Activated CD8-positive, alpha-beta memory T cell treated with anti-CD3 and anti-CD28 coated beads for 4 hours (primary cell): ENCODE data around the gene IFT122.

Experiments used
- DNase-seq, 2 donors: peaks; one replicate each; pipeline ENCODE4 v3.0.0-alpha.2; 2020; ENCODE audit warnings: low read depth in 2 of 2

IFT122 gene

DNA sequence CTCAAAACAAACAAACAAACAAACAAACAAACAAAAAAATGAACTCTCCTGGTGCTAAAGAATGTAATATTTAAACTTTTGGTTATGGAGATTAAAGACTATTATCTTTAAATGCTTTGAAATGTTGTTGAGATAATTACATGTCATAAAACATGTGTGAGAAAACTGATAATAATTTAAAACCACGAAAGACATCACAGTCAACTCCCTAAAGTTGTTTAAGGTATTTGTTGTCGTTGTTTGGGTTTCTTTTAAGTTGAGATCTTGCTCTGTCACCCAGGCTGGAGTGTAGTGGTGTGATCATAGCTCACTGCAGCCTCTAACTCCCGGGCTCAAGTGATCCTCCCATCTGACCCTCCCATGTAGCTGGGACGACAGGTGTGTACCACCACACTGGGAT is 23.6 kb upstream of the IFT122 start:
- no peak for DNase-seq

DNA sequence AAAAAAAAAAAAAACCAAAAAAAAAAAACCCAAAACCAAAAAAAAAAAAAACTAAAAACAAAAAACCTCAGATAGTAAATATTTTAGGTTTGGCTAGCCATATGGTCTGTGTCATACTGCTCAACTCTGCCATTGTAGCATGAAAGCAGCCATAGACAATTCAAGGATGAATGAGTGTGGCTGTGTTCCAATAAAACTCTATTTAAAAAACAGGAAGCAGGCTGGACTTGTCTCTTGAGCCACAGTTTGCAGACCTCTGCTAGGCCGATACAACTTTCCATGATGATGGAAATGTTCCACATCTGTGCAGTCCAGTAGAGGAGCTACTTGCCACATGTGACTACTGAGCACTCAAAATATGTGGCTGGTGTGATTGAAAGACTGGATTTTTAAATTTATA is 22.7 kb upstream of the IFT122 start:
- no peak for DNase-seq

DNA sequence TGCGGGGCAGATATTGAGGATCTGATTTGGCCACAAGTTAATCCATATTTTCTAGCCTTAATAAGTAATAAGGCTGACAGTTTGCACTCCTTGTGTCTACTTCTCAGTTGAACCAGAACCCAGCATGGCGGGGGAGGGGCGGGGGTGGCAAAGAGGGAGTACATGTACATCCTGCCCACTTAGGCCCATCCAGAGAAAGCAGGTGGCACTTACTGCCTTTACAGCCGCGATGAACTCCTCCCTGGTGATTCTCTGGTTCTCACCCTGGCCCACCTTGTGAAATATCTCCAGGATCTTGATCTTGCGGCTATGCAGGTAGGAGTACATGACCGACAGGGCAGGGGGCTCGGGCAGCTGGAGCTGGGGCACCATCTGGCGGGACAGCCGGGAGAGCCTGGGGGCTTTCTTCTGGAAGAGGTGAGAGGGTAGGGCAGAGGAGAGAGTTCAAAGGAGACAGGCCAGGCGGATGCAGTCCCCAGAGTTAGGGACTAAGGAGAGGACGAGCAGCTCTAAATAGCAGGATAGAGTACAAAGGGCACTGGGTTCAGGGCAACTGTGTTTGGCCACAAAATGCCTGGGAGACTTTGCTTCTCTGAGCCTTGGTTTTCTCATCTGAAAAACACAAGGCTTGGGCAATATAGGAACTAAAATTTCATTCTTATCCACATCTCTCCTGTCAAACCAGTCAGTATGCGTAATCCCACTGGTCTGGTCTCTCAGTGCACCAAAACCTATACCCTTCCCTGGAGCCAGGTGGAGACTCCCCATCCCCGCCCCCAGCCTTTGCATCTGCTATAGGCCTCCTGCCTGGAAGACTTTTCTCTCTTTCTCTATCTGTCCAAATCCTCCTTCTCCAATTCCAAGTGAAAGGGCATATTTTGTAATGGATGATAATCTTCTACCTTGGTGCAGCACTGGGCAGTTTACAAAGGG is 21.7 kb upstream of the IFT122 start:
- no peak for DNase-seq

DNA sequence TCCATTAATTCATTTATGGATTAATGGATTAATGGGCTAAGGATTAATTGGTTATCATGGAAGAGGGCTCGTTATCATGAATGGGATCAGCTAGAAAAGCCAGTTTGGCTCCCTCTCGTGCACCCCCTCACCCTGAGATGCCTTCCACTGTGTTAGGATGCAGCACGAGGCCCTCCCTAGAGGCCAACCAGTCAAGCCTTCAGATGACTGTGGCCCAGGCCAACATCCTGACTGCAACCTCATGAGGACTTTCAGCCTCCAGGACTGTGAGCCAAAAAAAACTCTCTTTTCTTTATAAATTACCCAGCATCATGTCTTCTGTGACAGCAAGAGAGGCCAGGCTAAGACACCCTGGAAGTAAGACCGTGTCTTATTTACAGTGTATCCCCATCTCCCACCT is 20.5 kb upstream of the IFT122 start:
- DNase-seq = no peak

DNA sequence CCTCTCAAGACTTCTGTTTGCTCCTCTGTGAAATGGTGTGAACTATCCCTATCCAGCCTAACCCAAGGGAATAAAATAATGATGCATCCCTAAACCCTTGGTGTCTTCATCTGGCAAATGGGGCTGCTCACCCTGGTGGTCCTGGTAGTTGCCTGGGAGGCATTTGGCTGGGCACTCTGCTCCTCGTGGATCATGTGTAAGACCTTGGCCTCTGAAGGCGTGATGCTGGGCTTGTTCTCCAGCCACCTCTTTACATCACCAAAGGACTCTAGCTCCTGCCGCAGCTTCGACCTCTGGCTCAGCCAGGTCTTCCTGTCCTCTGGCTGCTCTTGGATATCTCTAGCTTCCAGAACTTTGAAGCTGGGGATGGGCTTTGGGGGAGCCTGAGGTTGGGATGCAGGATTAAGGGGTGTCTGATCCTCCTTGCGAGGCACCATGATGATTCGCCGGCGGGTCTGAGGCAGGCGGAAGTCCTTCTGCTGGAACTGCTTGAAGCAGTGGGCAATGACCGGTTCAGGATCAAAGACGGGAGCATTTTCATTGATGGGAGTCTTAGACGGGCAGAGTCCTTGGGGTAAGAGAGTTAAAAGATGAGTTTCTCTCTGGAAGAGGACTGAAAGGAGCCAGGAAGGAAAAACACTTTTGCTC is 18.7 kb upstream of the IFT122 start:
- DNase-seq = no peak

DNA sequence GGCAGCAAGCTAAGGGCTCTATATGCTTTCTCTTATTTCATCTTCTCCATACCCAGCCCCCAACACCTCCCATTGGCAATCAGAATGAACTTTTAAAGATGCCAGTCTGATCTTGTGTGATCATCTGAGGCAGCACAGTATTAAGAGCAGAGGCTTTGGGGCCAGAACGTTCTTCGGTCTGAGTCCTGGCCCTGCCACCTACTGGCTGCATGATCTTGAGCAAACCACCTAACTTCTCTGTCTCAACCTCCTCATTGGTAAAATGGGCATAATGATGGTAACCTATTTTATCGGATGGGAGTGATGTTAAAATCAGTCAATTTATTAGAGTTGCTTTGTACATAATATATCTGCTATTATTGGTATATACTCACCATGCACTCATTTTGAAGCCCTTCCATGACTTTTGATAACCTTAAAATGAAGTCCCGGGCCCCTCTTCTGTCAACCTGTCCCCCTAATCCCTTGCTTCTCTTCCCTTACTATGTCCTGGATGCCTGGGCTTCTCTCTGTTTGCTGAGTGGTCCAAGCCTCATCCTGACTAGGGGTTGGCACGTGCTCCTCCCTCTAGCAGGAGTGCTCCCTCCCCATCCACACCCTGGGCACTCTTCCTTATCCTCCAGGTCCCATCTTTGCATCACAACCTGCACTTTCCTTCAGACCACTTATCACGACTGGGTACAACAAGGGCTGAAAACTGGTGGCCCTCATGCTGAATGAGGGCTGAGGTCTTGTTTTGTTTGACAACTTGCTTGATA is 17.9 kb upstream of the IFT122 start:
- no peak for DNase-seq

DNA sequence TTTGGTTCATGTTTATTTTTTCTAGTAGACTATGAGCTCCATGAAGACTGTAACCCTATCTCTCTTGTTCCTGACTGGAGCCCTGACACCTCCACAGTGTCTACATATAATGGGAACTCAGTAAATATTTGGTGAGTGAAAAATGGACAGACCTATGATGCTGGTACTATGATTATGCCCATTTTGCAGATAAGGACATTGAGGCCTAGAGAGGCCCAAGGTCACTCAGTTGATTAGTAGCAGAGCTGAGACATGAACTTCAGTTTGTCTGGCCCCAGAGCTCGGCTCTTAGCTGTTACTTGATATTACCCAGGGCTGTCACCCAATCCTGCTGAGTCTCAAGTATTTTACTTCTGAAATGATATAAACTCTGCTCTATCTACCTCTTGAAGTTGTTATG is 17.1 kb upstream of the IFT122 start:
- no peak for DNase-seq

DNA sequence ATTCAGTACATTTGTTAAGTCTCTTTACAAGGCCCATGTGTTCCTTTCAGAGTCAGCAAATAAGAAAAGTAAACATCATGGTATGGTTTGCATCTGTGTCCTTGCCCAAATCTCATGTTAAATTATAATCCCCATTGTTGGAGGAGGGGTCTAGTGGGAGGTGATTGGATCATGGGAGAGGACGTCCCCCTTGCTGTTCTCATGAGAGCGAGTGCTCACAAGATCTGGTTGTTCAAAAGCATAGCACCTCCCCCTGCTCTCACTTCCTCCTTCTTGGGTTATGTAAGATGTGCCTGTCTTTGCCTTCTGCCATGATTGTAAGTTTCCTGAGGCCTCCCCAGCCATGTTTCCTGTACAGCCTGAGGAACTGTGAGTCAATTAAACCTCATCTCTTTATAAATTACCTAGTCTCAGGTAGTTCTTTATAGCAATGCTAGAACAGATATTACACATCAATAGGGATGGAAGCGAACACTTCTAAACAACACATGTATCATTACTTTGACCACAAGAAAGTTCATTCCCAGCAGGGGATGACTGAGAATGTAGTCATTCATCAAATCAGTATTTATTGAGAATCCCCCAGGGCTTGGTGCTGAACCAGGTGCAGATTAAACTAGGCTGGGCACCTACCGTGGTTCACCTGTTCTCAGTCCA is 15.7 kb upstream of the IFT122 start:
- DNase-seq = no peak

DNA sequence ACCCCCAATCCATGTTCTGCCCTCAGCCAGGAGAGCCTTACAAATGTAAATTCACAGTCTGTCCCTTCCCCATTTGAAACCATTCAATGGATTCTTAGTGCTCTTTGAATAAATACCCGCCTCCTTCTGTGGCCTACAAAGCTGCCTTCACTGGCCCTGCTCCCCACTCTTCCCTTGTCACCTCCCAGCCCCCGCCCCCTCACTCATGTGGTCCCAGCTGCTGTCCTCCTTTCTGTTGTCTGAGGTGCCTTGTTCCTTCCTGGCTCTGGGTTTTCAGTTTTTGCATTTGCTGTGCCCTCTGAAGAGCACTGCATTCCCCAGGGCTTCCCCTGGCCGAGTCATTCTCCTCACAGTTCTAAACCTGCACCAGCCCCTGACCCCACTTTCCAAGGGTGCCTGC is 14.8 kb upstream of the IFT122 start:
- no peak for DNase-seq

DNA sequence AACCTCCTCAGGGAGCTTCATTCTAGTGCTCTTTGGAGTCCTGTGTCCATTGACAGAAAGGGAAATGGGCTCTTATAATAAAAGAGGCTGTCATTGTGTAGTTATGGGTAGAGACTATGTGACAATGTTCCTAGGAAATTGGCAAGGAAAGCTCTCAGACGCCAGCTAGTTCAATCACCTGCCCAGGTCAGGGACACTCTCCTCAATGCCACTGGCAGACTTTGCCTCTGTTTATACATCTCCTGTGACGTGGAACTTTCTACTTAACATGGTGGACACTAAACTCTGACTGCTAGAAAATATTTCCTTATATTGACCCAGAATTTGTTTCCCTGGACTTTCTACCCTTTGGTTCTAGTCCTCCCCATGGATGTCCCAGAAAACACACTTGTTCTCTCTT is 14.4 kb upstream of the IFT122 start:
- DNase-seq = no peak

DNA sequence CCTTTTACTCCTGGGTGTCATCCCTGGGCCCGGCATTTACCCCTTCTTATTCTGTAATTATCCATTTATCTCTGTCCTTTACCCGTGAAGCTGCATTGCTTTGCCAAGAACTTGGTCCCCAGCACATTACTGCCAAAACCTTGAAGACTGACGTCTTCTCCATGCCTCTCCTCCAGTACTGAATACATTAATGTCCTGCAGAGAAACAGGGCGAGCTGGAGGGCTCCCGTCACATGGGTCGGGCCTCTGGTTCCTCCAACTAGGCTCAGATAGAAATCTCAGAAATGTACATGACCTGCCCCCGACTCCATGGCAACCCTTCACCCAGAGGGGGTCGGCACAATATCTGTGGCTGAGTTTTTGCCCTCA is 12.0 kb upstream of the IFT122 start:
- no peak for DNase-seq

DNA sequence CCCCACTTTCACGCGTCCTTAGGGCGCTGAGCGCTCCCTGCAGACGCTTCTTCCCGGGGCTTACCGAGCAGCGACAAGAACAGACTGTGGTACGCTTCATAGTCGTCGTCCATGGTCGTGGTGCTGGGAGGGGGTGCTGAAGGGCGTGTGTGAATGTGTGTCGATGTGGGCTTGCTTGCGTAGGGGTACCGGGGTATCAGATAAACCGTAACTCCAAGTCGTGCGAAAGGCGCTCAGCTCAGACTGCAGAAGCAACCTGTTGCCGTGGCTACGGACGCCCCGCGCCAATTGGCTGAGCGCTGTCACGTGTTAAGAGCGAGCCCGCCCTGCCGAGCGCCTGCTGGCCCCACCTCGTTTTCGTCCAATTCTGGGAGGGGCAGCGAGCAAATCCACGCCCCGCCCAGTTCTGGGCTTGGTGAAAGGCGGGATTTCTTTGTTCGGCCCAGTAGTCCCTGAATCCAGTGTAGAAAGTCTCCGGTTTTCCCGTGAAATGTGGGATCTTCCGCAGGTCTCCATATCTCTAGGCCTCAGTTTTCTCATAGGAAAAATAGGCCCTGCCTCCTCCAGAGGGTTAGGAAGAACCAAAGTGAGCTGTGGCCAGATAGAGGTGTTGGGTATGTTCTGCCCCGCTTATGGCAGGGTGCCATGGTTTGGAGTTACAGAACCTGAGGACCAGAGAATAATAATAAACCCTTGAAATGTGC is 11.5 kb upstream of the IFT122 start, which contains the start of gene EFCAB12:
EFCAB12 (minus strand) TSS at position 261 of the 704 bp plus-strand sequence; CDS start at position 113, 148 bp downstream.
- DNase-seq = peak; percentile 71 to 75

DNA sequence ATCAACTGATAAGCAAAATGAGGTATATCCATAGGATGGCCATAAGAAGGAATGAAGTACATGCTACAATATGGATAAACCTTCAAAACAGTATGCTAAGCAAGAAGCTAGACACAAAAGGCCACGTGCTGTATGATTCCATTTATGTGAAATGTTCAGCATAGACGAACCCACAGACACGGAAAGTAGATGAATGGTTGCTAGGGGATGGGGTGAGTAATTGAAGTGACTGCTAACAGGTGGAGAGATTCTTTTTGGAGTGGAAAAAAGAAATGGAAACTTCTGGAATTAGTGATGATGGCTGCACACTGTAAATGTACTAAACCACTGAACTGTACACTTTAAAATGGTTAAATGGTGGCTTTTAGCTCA is 11.0 kb upstream of the IFT122 start:
- no peak for DNase-seq

DNA sequence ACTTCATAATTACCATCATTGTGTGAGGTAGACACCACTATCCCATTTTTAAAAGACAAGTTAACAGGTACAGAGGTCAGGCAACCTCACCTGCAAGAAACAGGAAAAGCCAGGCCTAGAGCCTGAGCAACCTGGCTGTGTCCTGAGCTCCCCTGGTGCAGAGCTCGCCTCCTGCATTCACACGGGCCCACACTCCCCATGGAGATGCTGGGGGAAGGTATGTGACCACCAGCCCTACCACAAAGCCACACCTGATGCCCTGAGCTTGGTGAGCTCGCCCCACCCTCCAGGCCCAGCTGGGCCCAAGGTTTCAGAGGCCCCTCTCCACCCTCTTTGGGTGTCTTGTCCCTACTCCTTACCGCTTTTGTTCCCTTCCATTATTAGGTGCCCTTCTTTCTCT is 10.4 kb upstream of the IFT122 start:
- no peak for DNase-seq

DNA sequence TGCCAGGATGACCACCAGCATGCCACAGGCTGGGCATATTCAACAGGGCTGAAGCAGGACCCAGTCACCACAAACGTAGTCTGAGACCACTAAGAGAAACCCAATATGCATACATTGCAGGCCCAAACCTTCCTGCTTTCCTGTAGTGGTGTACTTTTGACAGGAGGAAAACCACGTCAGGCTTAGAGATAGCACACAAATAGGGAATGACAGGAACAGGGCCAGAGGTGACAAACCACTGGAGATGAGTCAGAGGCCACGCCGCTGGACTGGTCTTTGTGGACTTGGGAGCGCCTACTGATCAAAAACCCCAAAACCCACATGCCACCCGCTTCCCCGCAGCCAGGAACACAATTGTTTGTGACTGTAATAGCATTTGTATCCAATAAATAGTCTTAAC is 8.0 kb upstream of the IFT122 start:
- DNase-seq = no peak

DNA sequence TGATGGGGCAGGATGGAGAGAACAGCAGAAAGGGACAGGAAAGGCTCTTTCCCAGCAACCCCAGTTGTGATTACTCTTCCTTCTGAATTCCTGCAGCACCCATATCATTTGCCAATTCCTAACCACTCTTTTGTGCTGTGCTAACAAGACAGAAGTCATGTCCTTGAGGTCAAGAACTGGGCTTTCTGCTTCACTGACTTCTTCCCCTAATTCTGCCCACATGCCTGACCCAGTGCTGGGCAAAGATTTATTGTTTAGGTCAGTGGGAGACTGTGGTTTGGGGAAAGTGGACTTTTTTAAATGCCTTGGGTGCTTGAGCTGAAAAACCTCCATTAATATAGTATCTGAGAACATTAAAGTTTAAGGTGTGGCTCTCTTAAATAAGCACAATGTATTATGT is 7.4 kb upstream of the IFT122 start:
- no peak for DNase-seq

DNA sequence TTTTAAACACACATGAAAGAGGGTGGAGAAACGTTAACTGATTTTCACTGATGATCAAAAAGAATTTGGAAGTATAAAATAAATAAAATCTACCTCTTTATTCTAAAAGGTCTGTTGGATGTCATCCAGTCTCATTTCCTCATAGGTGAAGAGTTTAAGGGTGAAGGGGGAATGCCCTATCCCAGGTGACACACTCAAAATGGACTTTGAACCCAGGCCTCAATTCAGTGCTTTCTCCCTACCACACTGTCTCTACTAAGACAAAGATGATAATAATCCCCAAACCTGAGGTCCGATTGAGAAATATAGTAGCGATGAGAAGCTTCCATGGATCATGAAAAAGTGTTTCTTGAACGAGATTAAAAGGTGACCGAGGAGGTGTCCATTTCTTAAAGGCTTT is 6.5 kb upstream of the IFT122 start:
- no peak for DNase-seq

DNA sequence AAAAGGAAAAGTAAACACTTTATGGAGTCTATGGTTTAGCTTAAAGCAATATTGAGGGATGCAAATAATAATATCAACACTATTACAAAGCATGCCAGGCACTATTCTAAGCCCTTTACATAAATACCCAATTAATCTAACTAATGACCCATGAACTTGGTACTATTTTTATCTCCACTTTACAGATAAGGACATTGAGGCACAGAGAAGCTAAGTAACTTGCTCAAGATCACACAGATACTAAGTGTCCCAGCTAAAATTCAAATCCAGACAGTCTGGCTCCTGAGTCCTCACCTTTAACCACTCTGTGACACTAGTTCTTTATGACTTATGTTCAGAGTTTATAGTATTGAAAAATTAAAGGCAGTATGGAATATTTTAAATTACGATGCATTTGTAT is 5.9 kb upstream of the IFT122 start:
- DNase-seq = no peak

DNA sequence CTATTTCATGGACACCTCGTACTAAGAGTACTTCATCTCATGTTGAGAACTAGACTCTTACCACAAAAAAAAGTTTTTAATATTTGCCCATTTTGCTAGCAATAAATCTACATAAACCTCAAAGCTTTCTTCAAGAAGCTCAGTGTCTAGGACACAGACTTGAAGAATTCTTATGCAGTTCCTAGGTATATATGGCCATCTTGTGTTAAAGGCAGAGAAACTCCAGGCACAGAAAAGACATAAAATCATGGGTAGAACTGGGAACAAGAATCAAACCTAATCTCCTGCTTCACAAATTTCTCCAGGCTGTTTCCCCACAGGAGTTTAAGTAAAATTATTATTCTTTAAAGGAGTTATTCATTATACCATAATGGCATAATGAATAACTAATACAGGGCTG is 4.7 kb upstream of the IFT122 start:
- no peak for DNase-seq

DNA sequence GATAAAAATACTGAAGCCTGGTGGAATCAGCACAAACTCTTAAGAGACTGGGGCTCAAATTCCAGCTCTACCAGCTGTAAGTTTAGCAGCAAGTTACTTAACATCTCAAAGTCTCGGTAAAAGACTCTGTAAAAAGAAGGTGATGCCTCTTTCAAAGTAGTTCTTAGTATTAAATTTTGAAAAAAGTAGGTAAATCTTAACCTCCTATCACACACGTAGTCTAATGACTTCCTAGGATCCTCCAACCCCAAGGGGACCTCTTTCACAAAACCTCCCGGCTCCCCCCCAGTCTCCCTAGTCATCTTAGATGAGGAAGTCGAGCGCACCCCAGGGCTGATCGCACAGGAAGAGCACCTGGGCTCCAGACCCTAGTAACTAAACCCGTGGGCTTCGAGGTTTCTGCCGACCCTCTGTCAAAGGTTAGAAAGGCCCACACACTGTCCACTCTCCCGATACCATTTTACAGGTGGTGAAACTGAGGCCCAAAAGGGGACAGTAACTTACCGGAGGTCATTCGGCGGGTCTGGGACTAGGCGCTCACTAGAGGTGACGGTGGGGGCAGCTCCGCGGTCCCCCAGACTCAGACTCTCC is 703 bp upstream of the IFT122 start:
- peak in 1 of 2 donors; percentile 6 for DNase-seq

DNA sequence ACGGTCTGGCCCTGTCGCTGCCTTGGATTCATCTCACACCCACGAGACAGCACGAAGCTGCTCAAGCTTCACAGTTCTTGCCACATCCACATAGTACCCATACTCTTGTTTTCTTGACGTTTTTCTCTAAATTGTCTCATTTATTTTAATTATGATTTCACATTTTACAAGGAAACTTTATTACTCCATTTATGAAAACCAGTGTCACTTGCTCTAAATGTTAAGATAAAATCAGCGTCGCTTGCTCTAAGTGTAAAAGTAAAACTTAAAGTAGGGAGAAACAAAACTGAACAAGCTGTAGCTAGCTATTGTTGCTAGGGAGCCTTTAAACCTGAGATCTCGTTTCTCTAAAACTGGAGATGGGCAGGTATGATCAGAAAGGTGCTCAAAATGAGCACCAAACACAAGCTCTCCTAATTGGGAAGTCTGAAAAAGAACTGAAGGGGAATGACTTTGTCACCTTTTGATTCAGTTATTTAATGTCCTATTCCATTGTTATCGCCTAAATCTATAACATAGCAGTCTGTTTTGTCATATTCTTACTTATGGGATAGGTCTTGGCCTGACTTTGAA is 680 bp downstream of the IFT122 start:
- DNase-seq = no peak
